Endothelial cell of umbilical vein (primary cell): Measurements from ENCODE around the gene EEFSEC. TPM values are rescaled to one million over a fixed set of nuclear protein-coding genes. Genes with fewer than 3 reads are reported as not detected.

Experiments
- BruUV-seq: library from RNA; stranded (reverse); fragments of 400-500 nt; replicated peaks from 2 replicates; lab custom pipeline; 2021; lab: Mats Ljungman, UMichigan
- CTCF ChIA-PET: fragments of 300-600, 350-600 bp; sonication (Branson Sonifier 250); formaldehyde crosslinking; loops from one replicate; lab custom pipeline; 2021; ENCODE audit warnings: antibody characterized with exemption, inconsistent platforms; lab: Charles Lee
- POLR2A ChIA-PET: fragments of 300-600, 350-600 bp; sonication (Branson Sonifier 250); formaldehyde crosslinking; loops from one replicate; lab custom pipeline; 2021; ENCODE audit warnings: antibody characterized with exemption, inconsistent platforms; lab: Charles Lee
- DNase-seq: peaks from one replicate; pipeline ENCODE4 v3.0.0-alpha.2; 2011; ENCODE audit warnings: low read depth, low spot score
- FAIRE-seq: peaks from 2 replicates; lab custom pipeline; 2011; peaks lifted over from hg19 to GRCh38; lab: Jason Lieb, UNC
- H2AFZ ChIP-seq: 2 replicates; pipeline ENCODE4 v1.6.0; 2012; ENCODE audit warnings: low read depth, low read length, control low read depth, inconsistent platforms
- H3K27ac ChIP-seq: 2 replicates; pipeline ENCODE4 v1.5.1; 2011; ENCODE audit warnings: low read depth, mild to moderate bottlenecking, control low read depth, low read length, moderate library complexity; ENCODE audit not compliant: insufficient read depth
- H3K27me3 ChIP-seq, 2 experiments: 2 replicates each; pipeline versions ENCODE4 v1.6.0 to v1.6.1; 2011; ENCODE audit warnings: low read length in 2 of 2, mixed read lengths in 1 of 2; ENCODE audit not compliant: control insufficient read depth in 2 of 2, insufficient read depth in 2 of 2
- H3K36me3 ChIP-seq, 2 experiments: 2 replicates in 1 of 2; 3 replicates in 1 of 2; pipeline ENCODE4 v1.5.1; 2011; ENCODE audit warnings: low read length in 2 of 2, mild to moderate bottlenecking in 1 of 2, moderate library complexity in 1 of 2; ENCODE audit not compliant: control insufficient read depth in 2 of 2, insufficient read depth in 2 of 2; ENCODE audit errors: extremely low read depth in 1 of 2
- H3K4me1 ChIP-seq: 3 replicates; pipeline ENCODE4 v1.5.1; 2011; ENCODE audit warnings: mild to moderate bottlenecking, low read length; ENCODE audit not compliant: control insufficient read depth, insufficient read depth; ENCODE audit errors: extremely low read depth
- H3K4me2 ChIP-seq: 2 replicates; pipeline ENCODE4 v1.6.1; 2011; ENCODE audit warnings: low read length, control low read depth, mixed read lengths; ENCODE audit not compliant: insufficient read depth
- H3K4me3 ChIP-seq, 3 experiments: fragments of 200-600 bp in 1 of 3; sonication (generic), shearing (Covaris generic) in 1 of 3; replicated peaks in 1 of 3; 2 replicates each; pipeline ENCODE4 v1.5.1; 2011 to 2016; ENCODE audit warnings: control low read depth in 3 of 3, low read length in 3 of 3, mild to moderate bottlenecking in 2 of 3, inconsistent platforms in 1 of 3, low read depth in 1 of 3, moderate library complexity in 1 of 3; ENCODE audit not compliant: insufficient read depth in 1 of 3
- H3K79me2 ChIP-seq: 2 replicates; pipeline ENCODE4 v1.6.0; 2012; ENCODE audit warnings: low read length, inconsistent platforms; ENCODE audit not compliant: control insufficient read depth, insufficient read depth
- H3K9ac ChIP-seq: replicated peaks from 2 replicates; pipeline ENCODE3; 2011; ENCODE audit warnings: low read length, control low read depth; ENCODE audit not compliant: insufficient read depth; ENCODE audit errors: extremely low read depth
- H3K9me1 ChIP-seq: replicated peaks from 3 replicates; pipeline ENCODE4 v1.6.0; 2011; ENCODE audit warnings: mild to moderate bottlenecking, low read length; ENCODE audit not compliant: control insufficient read depth, insufficient read depth; ENCODE audit errors: extremely low read depth
- H3K9me3 ChIP-seq: replicated peaks from 2 replicates; pipeline ENCODE4 v1.5.1; 2012; ENCODE audit warnings: low read length, inconsistent platforms; ENCODE audit not compliant: control insufficient read depth, insufficient read depth
- H4K20me1 ChIP-seq: replicated peaks from 2 replicates; pipeline ENCODE3; 2011; ENCODE audit warnings: mild to moderate bottlenecking, low read length; ENCODE audit not compliant: control insufficient read depth, insufficient read depth; ENCODE audit errors: extremely low read depth
- CTCF ChIP-seq, 2 donors: IDR thresholded peaks; 1 replicate in 1 of 2; 2 replicates in 1 of 2; pipeline ENCODE4 v1.5.1; 2011; ENCODE audit warnings: low read length in 2 of 2, mild to moderate bottlenecking in 2 of 2, moderate library complexity in 2 of 2, control low read depth in 1 of 2, inconsistent platforms in 1 of 2, low read depth in 1 of 2; ENCODE audit not compliant: insufficient read depth in 1 of 2; ENCODE audit errors: extremely low read depth in 1 of 2
- EZH2 ChIP-seq: IDR thresholded peaks from 2 replicates; pipeline ENCODE4 v1.6.1; 2012; ENCODE audit warnings: borderline replicate concordance, low read depth, mild to moderate bottlenecking, moderate library complexity, low read length, inconsistent platforms; ENCODE audit not compliant: severe bottlenecking
- FOS ChIP-seq: IDR thresholded peaks from 2 replicates; pipeline ENCODE4 v1.6.1; 2011; ENCODE audit warnings: mild to moderate bottlenecking, low read length, moderate library complexity, borderline replicate concordance; ENCODE audit not compliant: insufficient read depth
- GATA2 ChIP-seq: IDR thresholded peaks from 2 replicates; pipeline ENCODE4 v1.7.0; 2011; ENCODE audit warnings: low read depth, mild to moderate bottlenecking, moderate library complexity, mixed read lengths, low read length; ENCODE audit not compliant: insufficient read length, insufficient read depth
- JUN ChIP-seq: IDR thresholded peaks from 2 replicates; pipeline ENCODE4 v1.6.1; 2011; ENCODE audit warnings: borderline replicate concordance, low read depth; ENCODE audit not compliant: insufficient read length, insufficient read depth
- MYC ChIP-seq: IDR thresholded peaks from one replicate; pipeline ENCODE4 v1.6.1; 2011; ENCODE audit warnings: mild to moderate bottlenecking, low read depth, low read length
- POLR2A ChIP-seq: IDR thresholded peaks from 2 replicates; pipeline ENCODE4 v1.6.1; 2012; ENCODE audit warnings: low read depth, mild to moderate bottlenecking, control low read depth, low read length
- POLR2AphosphoS5 ChIP-seq: IDR thresholded peaks from 2 replicates; pipeline ENCODE4 v1.6.1; 2012; ENCODE audit warnings: low read depth, mild to moderate bottlenecking, control low read depth, low read length, moderate library complexity; ENCODE audit not compliant: insufficient read depth
- dilution Hi-C: fragments of 300-500 bp; cut with MboI; formaldehyde crosslinking; loops from one replicate; pipeline ENCODE4 v1.15.0; 2019; ENCODE audit warnings: low sequenced_read_pairs; ENCODE audit not compliant: extremely low pct_ligation_motif_present
- intact Hi-C: fragments of 100-400 bp; cut with micrococcal nuclease; formaldehyde crosslinking; loops from one replicate; pipeline ENCODE4 v1.10.0; 2022
- polyA plus RNA-seq, 4 experiments: library from polyadenylated mRNA; depleted of rRNA in 3 of 4; stranded (reverse) in 3 of 4; unstranded in 1 of 4; fragments of >200 nt; gene quantifications; 2 replicates each; pipeline versions ENCODE4 v1.2.1 to v1.2.3, GENCODE V29; 2011 to 2012; ENCODE audit warnings: missing spikeins in 1 of 4
- total RNA-seq: library from RNA; stranded (reverse); gene quantifications from 2 replicates; pipeline ENCODE4 v1.2.3, GENCODE V29; 2021
- TF ChIP-seq, protein P1 (sequence below): IDR thresholded peaks from 2 replicates; pipeline ENCODE4 v1.6.1; 2011; ENCODE audit not compliant: insufficient read depth, insufficient read length

The EEFSEC gene
- total and polyA plus RNA-seq, 2 donors (not counting 3 experiments of a cell fraction or from before 2014, with no cell fraction given): 13.1 to 14.5 TPM

DNA sequence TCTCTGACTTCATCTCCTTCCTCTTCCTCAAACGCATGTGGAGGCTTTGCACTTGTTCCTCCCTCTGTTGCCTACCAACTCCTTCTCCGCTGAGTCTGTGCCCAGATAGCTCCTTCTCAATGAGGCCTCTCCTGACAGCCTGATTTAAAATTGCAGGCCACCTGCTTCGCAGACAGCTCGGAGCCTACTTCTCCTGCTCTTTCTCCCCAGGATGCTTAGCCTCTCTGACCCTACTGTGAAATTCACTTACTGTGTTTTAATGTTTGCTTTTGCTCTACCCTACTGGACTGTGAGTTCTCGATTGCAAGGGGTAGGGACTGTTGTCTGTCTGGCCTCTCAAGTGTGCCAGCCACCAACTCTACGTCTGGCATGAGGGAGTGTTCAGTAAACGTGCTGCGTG lies 83.4 kb downstream of the EEFSEC start:
- no peaks in the 10 kb centered on the region for H3K9me1 ChIP-seq
- no peaks in the 10 kb centered on the region for H3K27me3 ChIP-seq
- H3K4me1 ChIP-seq: no peaks in the 10 kb centered on the region
- dilution Hi-C loops (no loop called here), intact Hi-C loops (no loop called here)
- no peak overlapping the region for H3K27ac ChIP-seq
- H3K9ac ChIP-seq: no peak overlapping the region
- no peak overlapping the region for H3K4me3 ChIP-seq
- H3K4me2 ChIP-seq: no peak overlapping the region
- H3K79me2 ChIP-seq: no peaks in the 10 kb centered on the region
- no peak for TF ChIP-seq JUN
- TF ChIP-seq POLR2A: no peak
- TF ChIP-seq GATA2: no peak
- TF ChIP-seq, protein P1, sequence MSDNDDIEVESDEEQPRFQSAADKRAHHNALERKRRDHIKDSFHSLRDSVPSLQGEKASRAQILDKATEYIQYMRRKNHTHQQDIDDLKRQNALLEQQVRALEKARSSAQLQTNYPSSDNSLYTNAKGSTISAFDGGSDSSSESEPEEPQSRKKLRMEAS: no peak
- no peak for TF ChIP-seq CTCF (IDR thresholded peaks at IDR 0.05; ENCODE audit: extremely low read depth in 1 of 2, insufficient read depth in 1 of 2, low read depth in 1 of 2, low read length in 2 of 2)
- no peak for TF ChIP-seq MYC
- TF ChIP-seq EZH2: no peak
- TF ChIP-seq POLR2AphosphoS5: no peak
- TF ChIP-seq FOS: no peak
- H2AFZ ChIP-seq: no peak overlapping the region
- FAIRE-seq: no peak
- BruUV-seq: no TSS peak
- CTCF ChIA-PET: interaction anchor here (0.7 to 1.3 kb wide), 5 partner anchors 9 to 85 kb away, joined by 3 to 4 read pairs (median 3); no protein-coding TSS in a partner anchor
- POLR2A ChIA-PET: no interaction called here
- H3K36me3 ChIP-seq: no peaks in the 10 kb centered on the region
- H3K9me3 ChIP-seq: no peaks in the 10 kb centered on the region
- no peaks in the 10 kb centered on the region for H4K20me1 ChIP-seq
- no peak for DNase-seq
